Cardiac fibroblast (primary cell): ENCODE data around the gene P2RY12.
A peak's percentile ranks its signal among the peaks of the same experiment; 100 is the strongest.

Source experiments
- DNase-seq, 2 donors: peaks; one replicate each; pipeline versions ENCODE4 v3.0.0 to v3.0.0-alpha.2; 2010; ENCODE audit warnings: low read depth in 2 of 2
- H3K4me3 ChIP-seq, 2 donors: replicated peaks in 1 of 2; 1 replicate in 1 of 2; 2 replicates in 1 of 2; pipeline ENCODE4 v1.5.1; 2011; ENCODE audit warnings: low read depth in 2 of 2, low read length in 2 of 2, mild to moderate bottlenecking in 2 of 2, moderate library complexity in 1 of 2
- TF ChIP-seq, protein P1 (sequence below): IDR thresholded peaks from one replicate; pipeline ENCODE4 v1.5.1; 2011; ENCODE audit warnings: low read depth, mild to moderate bottlenecking, low read length, inconsistent platforms

P2RY12 gene

DNA sequence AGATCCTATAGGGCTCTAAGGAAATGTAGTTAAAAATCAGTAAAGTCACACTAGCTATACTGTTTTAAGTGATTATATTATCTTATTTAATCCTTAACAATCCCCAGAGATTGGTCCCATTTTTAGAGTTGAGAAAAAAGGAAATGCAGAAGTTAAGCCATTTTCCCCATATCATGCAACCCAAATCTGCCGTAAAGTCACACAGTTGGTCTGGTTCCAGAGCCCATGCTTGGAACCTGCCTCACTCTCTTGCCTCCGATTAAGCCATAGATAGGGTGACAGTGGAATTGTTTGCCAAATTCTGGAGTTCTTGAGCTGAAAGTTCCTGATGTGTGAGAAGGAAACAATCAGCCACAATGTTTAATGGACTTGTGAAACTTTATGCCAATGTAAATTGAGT is 52.9 kb downstream of the P2RY12 start:
- TF ChIP-seq, protein P1, sequence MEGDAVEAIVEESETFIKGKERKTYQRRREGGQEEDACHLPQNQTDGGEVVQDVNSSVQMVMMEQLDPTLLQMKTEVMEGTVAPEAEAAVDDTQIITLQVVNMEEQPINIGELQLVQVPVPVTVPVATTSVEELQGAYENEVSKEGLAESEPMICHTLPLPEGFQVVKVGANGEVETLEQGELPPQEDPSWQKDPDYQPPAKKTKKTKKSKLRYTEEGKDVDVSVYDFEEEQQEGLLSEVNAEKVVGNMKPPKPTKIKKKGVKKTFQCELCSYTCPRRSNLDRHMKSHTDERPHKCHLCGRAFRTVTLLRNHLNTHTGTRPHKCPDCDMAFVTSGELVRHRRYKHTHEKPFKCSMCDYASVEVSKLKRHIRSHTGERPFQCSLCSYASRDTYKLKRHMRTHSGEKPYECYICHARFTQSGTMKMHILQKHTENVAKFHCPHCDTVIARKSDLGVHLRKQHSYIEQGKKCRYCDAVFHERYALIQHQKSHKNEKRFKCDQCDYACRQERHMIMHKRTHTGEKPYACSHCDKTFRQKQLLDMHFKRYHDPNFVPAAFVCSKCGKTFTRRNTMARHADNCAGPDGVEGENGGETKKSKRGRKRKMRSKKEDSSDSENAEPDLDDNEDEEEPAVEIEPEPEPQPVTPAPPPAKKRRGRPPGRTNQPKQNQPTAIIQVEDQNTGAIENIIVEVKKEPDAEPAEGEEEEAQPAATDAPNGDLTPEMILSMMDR = no peak
- DNase-seq = no peak
- H3K4me3 ChIP-seq = no peak overlapping the region

DNA sequence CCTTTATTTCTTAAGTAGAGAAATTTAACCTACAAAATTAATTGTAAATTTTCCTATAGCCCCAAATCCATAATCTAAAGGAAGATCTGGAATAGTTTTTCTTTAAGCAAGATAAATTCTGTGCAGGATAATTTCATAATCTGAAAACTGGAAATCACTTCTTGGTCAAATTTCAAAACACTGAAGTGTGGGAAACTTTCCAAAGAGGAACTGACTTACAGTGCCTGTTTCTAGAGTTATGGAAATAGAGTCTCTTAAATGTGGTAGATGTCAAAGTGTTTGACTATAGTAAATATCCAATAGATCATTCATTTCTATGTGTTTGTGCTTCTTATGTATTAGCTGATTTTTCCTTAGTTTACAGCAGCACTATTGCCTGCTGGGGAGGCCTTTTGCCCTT is 53.7 kb downstream of the P2RY12 start:
- DNase-seq = peak in 1 of 2 donors; percentile 51
- TF ChIP-seq, protein P1 = no peak
- no peak overlapping the region for H3K4me3 ChIP-seq

DNA sequence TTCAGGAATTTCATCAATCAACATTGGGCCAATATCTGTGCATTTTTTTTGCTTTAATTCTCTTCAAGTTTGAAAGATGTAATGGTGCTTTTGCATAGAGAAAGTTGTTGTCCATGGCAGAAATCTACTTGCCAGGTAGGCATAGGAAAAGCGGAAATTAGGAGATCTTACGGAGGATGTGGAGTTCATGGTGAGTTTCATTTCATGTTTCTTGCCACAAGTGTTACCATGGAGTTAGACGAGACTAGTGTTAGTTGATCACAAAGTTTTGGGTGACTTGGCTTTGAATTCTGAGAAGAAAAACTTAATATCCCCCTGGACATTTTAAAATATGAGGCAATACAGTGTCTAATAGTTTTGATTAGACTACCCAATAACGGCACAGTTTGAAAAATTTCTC is 54.2 kb downstream of the P2RY12 start:
- no peak for DNase-seq
- TF ChIP-seq, protein P1 = no peak
- H3K4me3 ChIP-seq = no peak overlapping the region

DNA sequence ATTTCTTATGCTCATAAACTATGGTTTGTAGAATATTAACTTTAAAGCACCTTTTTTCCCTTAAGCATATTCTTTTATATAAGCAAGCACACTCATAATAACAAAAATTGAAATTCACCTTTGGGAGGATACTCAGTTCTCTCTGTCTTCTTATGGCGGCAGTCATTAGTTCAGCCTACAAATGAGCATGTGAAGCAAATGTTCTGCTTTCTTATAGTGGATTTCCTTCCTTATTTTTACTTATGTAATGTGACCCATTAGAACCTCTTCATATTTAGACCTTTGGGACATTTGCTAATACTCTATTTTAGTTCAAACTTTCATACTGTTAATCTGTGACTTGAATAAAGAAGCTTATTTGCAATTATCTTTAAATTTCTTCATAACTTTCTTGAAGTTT is 55.2 kb downstream of the P2RY12 start, which contains the start of gene P2RY13:
P2RY13 (minus strand) TSS at position 187 of the 400 bp plus-strand sequence; CDS start at position 166, 21 bp downstream.
- H3K4me3 ChIP-seq = no peak within 1 kb of the TSS
- no peak for DNase-seq
- TF ChIP-seq, protein P1 = no peak

DNA sequence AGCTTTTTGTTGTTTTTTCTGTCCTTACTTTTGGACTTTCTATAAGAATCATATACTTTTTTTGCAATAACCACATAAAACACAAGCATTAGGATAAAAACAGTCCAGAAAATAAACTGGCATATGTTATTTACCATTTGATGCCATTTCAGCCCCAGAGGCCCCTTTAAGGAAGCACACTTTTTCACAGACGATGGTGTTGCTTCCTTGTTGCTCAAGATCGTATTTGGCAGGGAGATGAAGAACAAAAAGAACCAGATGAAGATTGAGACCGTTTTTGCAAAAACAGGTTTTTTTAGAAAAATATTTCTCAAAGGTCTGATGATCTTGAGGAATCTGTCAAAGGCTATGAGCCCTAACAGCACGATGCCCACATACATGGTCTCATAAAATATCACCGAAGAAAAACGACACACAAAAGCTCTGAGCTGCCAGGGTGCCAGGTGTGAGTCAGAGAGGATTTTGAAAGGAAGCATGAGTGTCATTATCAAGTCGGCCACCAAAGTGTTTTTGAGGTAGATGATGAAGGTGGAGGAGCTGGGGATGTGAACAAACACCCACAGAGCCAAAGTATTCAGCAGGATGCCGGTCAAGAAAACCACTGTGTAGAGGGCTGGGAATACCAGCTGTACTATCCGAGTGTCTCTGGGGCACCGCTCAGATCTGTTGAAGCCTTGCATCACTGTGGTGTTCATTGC is 56.1 kb downstream of the P2RY12 start:
- no peak overlapping the region for H3K4me3 ChIP-seq

DNA sequence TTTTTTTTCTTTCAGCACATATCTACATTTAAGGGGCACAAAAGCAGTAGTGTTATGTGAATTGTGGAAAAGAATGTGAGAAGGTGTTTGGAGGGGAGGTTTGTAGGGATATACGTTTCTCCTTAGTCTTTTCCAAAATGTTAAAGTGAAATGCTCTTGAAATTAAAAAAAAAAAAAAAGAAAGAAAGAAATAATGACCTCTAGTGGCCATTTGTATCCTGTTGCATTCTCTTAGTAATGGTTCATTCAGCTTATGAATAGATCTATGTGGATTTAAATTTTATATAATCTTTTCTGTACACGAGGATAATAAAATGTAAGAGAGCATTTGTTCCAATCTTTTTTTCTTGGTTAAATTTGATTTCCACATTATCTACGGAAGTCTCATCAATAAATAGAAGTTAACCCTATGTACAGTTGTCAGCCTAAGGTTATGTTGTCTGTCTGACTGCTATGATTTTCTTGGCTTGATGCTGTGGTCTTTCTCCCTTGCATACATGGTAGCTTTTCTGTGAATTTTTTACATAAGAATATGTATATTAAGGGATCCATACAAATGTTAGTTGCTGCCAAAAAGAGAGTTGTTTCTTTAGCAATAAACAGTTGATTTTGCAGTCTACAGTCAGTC is 56.9 kb downstream of the P2RY12 start:
- DNase-seq = peak; percentile 55 to 58
- H3K4me3 ChIP-seq = no peak overlapping the region
- TF ChIP-seq, protein P1 = peak; percentile 49

More for the DNA sequence above, 56.1 kb downstream of the P2RY12 start:
- TF ChIP-seq, protein P1 = no peak
- peak; percentile 40 to 52 for DNase-seq
